OCI-LY7 (cell line): ENCODE measurements around the gene BSDC1.

Experiments
- EZH2phosphoT487 ChIP-seq: fragments of 200-600 bp; sonication (generic); IDR thresholded peaks from 2 replicates; pipeline ENCODE4 v1.6.1; 2018; ENCODE audit warnings: low read depth, borderline replicate concordance, mild to moderate bottlenecking, mixed run types, antibody characterized with exemption, low read length, moderate library complexity, mixed read lengths
- TF ChIP-seq, protein P1 (sequence below): fragments of 200-600 bp; sonication (generic); conservative IDR thresholded peaks from 2 replicates; pipeline ENCODE4 v1.5.1; 2014; ENCODE audit warnings: mild to moderate bottlenecking, antibody characterized with exemption, low read length, moderate library complexity, mixed read lengths

DNA sequence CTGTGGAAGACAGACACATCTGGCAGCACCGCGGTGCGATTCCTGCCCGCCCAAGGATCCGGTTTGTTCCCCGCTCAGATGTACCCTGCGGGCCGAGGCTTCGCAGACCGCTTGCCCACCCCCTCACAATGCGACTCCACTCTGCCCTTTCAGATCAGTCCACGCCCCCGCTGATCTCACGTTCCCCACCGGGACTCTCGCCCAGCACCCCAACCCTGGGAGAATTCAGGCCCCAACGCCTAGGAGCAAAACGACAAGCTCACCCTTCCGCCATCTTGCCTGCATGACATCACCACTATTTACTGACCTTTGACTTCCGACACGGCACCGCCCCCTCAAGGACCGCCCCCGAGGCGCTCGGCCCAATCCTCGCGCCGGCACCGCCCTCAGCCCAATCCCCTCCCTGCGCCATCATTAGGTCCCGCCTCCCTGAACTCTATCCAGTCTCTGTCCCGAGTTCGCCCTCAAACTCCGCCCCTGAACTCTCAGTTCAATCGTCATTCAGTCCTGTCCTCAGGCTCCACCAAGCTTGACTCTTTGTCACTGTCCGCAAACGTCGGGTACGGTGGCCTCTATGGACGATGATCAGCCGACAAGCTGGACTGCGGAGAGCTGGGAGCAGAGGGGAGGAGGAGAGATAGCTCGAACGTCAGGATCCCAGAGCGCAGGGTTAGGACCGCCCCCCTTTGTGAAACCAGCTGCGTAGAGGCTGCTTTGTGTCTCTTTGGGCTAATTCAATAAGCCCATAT lies at the start of gene BSDC1:
- TF ChIP-seq, protein P1, sequence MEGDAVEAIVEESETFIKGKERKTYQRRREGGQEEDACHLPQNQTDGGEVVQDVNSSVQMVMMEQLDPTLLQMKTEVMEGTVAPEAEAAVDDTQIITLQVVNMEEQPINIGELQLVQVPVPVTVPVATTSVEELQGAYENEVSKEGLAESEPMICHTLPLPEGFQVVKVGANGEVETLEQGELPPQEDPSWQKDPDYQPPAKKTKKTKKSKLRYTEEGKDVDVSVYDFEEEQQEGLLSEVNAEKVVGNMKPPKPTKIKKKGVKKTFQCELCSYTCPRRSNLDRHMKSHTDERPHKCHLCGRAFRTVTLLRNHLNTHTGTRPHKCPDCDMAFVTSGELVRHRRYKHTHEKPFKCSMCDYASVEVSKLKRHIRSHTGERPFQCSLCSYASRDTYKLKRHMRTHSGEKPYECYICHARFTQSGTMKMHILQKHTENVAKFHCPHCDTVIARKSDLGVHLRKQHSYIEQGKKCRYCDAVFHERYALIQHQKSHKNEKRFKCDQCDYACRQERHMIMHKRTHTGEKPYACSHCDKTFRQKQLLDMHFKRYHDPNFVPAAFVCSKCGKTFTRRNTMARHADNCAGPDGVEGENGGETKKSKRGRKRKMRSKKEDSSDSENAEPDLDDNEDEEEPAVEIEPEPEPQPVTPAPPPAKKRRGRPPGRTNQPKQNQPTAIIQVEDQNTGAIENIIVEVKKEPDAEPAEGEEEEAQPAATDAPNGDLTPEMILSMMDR = no peak
- TF ChIP-seq EZH2phosphoT487 = no peak
